GM18517 (cell line): ENCODE results near the gene GOLGA6C.
"Not testable (repeated sequence)": the region's sequence is repeated elsewhere in the genome, so short reads cannot be mapped to it uniquely, and the experiment has no call there.

Experiments used
- ATAC-seq: cut with Tn5 transposase; IDR thresholded peaks from one replicate; pipeline ENCODE4 v1.9.1; 2021; ENCODE audit warnings: mild to moderate bottlenecking, moderate library complexity; ENCODE audit not compliant: unreplicated experiment

The GOLGA6C gene

GRCh38 chr15:75314552-75315290 lies 56.6 kb downstream of the GOLGA6C start:
- no peak for ATAC-seq

GRCh38 chr15:75319231-75319897 lies 61.2 kb downstream of the GOLGA6C start:
- not testable (repeated sequence) for ATAC-seq
